Muscle layer of colon (tissue), 2 donors: ENCODE results near the gene VKORC1L1.
"Not testable (repeated sequence)": the region's sequence is repeated elsewhere in the genome, so short reads cannot be mapped to it uniquely, and the experiment has no call there.

Source experiments
- H3K27ac ChIP-seq: one replicate; pipeline ENCODE4 v1.7.0; 2013; ENCODE audit warnings: low read depth, mild to moderate bottlenecking, low read length, moderate library complexity
- H3K27me3 ChIP-seq, 2 donors: one replicate each; pipeline ENCODE4 v1.7.0; 2013; ENCODE audit warnings: low read length in 2 of 2, mild to moderate bottlenecking in 2 of 2; ENCODE audit not compliant: insufficient read depth in 2 of 2, control insufficient read depth in 1 of 2
- H3K36me3 ChIP-seq: one replicate; pipeline ENCODE4 v1.7.0; 2013; ENCODE audit warnings: mild to moderate bottlenecking, low read length; ENCODE audit not compliant: insufficient read depth
- H3K4me1 ChIP-seq: one replicate; pipeline ENCODE4 v1.7.0; 2013; ENCODE audit warnings: mild to moderate bottlenecking, low read length; ENCODE audit not compliant: insufficient read depth
- H3K4me3 ChIP-seq, 2 donors: one replicate each; pipeline ENCODE4 v1.7.0; 2013; ENCODE audit warnings: low read length in 2 of 2, low read depth in 1 of 2, mild to moderate bottlenecking in 1 of 2, moderate library complexity in 1 of 2
- H3K9ac ChIP-seq: one replicate; pipeline ENCODE4 v1.7.0; 2013; ENCODE audit warnings: low read length
- H3K9me3 ChIP-seq: one replicate; pipeline ENCODE4 v1.7.0; 2013; ENCODE audit warnings: mild to moderate bottlenecking, low read length
- donor health status: abdominal sarcoma.
- donor health status: Adenocarcinoma of cecum.

The VKORC1L1 gene

GRCh38 chr7:65889722-65890121, 16.8 kb downstream of the VKORC1L1 start:
- not testable (repeated sequence) for H3K4me3 ChIP-seq, H3K36me3 ChIP-seq, H3K27me3 ChIP-seq, H3K9ac ChIP-seq, H3K4me1 ChIP-seq, H3K9me3 ChIP-seq, H3K27ac ChIP-seq

DNA sequence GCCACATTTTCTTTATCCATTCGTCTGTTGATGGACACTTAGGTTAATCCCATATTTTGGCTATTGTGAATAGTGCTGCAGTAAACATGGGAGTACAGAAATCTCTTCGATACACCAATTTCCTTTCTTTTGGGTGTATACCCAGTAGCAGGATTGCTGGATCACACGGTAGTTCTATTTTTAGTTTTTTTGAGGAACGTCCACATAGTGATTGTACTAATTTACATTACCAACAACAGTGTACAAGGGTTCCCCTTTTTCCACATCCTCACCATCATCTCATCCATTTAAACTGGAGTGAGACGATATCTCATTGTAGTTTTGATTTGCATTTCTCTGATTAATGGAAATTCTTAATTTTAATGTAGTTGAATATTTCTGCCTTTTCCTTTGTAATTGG, 19.3 kb downstream of the VKORC1L1 start:
- no peak overlapping the region for H3K4me3 ChIP-seq
- H3K4me1 ChIP-seq: no peaks in the 10 kb centered on the region
- H3K9ac ChIP-seq: no peak overlapping the region
- H3K27ac ChIP-seq: no peak overlapping the region
- no peaks in the 10 kb centered on the region for H3K9me3 ChIP-seq
- no peaks in the 10 kb centered on the region for H3K36me3 ChIP-seq
- H3K27me3 ChIP-seq: no peaks in the 10 kb centered on the region

DNA sequence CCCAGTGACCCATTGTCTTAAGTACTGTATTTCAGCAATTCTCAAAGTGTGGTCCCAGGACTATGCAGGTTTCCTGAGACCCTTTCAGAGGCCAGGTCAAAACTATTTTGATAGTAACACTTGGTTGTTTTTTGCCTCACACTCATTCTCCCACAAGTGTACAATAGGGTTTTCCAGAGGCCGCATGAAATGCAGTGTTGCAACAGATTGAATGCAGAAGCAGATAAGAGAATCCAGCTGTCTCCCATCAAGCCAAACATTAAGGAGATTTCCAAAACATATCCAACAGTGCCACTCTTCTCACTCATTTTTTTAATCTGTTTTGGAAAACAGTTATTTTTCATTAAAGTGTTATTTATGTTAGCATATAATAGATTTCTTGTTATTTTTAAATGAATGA, 20.0 kb downstream of the VKORC1L1 start:
- no peak overlapping the region for H3K4me3 ChIP-seq
- H3K27ac ChIP-seq: no peak overlapping the region
- no peaks in the 10 kb centered on the region for H3K9me3 ChIP-seq
- no peaks in the 10 kb centered on the region for H3K36me3 ChIP-seq
- no peaks in the 10 kb centered on the region for H3K4me1 ChIP-seq
- no peaks in the 10 kb centered on the region for H3K27me3 ChIP-seq
- no peak overlapping the region for H3K9ac ChIP-seq

DNA sequence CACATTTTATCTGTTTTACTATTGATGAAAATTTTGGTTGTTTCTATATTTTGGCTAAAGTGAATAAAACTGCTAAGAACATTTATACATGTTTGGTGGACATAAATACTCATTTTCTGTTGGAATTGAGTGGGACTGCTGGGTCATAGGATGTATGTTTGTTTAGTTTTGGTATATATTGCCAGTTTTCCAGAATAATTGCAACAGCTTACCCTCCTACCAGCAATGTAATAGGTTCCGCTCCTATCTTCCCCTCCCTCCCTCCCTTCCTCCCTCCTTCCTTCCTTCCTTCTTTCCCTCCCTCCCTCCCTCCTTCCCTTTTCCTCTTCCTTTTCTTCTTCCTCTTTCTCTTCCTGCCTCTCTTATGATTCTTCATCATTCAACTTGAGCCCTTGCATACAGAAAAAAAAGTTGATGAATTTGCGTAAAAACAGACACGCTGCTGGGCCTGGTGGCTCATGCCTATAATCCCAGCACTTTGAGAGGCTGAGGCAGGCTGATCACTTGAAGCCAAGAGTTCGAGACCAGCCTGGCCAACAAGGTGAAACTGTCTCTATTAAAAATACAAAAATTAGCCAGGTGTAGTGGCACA, 23.5 kb downstream of the VKORC1L1 start:
- Histone ChIP-seq H3K36me3 (no peaks in the 10 kb centered on the region), H3K27me3 (no peaks in the 10 kb centered on the region), H3K4me1 (no peaks in the 10 kb centered on the region), H3K27ac (no peak overlapping the region), H3K9me3 (no peaks in the 10 kb centered on the region), H3K4me3 (no peak overlapping the region), H3K9ac (no peak overlapping the region)

- not testable (repeated sequence) for H3K4me3 ChIP-seq, H3K9me3 ChIP-seq, H3K36me3 ChIP-seq, H3K9ac ChIP-seq, H3K4me1 ChIP-seq, H3K27ac ChIP-seq, H3K27me3 ChIP-seq
Observed at GRCh38 chr7:65897289-65897688, 24.4 kb downstream of the VKORC1L1 start.

GRCh38 chr7:65898677-65899447, 26.0 kb downstream of the VKORC1L1 start:
- not testable (repeated sequence) for H3K9ac ChIP-seq, H3K9me3 ChIP-seq, H3K4me1 ChIP-seq, H3K27me3 ChIP-seq, H3K4me3 ChIP-seq, H3K27ac ChIP-seq, H3K36me3 ChIP-seq

GRCh38 chr7:65902306-65902705, 29.4 kb downstream of the VKORC1L1 start:
- no peaks in the 10 kb centered on the region for H3K4me1 ChIP-seq
- H3K9ac ChIP-seq: no peak overlapping the region
- H3K27me3 ChIP-seq: no peaks in the 10 kb centered on the region

DNA sequence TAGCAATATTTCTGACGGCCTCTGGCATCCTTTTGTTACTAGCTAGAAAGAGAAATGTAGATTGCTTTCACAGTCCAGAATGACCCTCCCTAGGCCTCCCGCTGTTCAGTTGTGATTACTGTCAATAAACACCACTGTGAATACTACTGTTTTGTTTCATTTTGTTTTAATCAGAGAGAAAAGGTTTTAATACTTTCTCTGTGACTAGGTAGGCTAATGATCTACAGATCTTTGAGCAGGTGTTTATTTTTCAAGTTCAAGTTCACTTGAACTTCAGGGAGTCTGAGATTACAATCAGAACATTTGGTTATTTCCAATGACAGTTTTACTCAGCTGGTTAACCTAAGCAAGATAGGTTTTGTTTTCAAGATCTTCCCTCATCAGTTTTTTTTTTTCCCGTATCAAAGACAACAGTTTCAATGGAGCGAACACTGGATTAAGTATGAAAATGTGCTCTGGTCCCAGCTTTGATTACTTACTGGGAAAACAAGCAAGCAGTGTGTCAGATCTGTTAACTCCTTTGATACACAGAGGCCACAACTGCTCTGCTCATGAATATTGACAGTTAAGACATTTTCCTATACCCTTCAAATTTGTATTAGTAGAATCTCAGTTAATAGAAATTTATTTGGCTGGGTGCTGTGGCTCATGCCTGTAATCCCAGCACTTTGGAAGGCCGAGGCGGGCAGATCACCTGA, 34.8 kb downstream of the VKORC1L1 start:
- Histone ChIP-seq H3K27me3 (no peaks in the 10 kb centered on the region), H3K36me3 (no peaks in the 10 kb centered on the region), H3K4me1 (no peaks in the 10 kb centered on the region), H3K9ac (no peak overlapping the region), H3K27ac (no peak overlapping the region), H3K9me3 (no peaks in the 10 kb centered on the region), H3K4me3 (no peak overlapping the region)

More at GRCh38 chr7:65902306-65902705, 29.4 kb downstream of the VKORC1L1 start:
- Histone ChIP-seq H3K36me3 (no peaks in the 10 kb centered on the region), H3K9me3 (no peaks in the 10 kb centered on the region), H3K27ac (no peak overlapping the region), H3K4me3 (no peak overlapping the region)

- no peak overlapping the region for H3K4me3 ChIP-seq
- no peaks in the 10 kb centered on the region for H3K4me1 ChIP-seq
- no peaks in the 10 kb centered on the region for H3K27me3 ChIP-seq
- no peaks in the 10 kb centered on the region for H3K9me3 ChIP-seq
- H3K27ac ChIP-seq: no peak overlapping the region
- H3K36me3 ChIP-seq: no peaks in the 10 kb centered on the region
- H3K9ac ChIP-seq: no peak overlapping the region
Observed at GRCh38 chr7:65910237-65910636, 37.4 kb downstream of the VKORC1L1 start.

DNA sequence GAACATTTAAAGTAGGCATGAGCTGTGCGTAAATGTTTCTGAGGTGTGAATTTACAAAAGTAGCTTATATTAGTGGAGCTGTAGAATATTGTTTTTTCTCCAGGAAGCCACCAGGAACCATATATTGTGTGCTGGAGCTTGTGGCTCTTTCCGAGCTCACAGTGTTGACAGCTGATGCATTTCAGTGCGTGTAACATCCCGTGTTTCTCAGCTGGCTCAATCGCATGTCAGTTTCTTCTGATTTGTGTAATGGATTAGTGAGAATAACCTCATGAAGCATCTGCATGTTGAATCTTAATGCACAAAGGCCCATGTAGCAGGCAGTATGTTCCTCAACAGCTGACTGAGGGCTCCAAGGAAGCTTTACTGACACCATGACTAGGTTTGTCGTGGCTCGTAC, 39.4 kb downstream of the VKORC1L1 start:
- Histone ChIP-seq H3K4me1 (no peaks in the 10 kb centered on the region), H3K9me3 (no peaks in the 10 kb centered on the region), H3K36me3 (no peaks in the 10 kb centered on the region), H3K4me3 (no peak overlapping the region), H3K27ac (no peak overlapping the region), H3K9ac (no peak overlapping the region), H3K27me3 (no peaks in the 10 kb centered on the region)

DNA sequence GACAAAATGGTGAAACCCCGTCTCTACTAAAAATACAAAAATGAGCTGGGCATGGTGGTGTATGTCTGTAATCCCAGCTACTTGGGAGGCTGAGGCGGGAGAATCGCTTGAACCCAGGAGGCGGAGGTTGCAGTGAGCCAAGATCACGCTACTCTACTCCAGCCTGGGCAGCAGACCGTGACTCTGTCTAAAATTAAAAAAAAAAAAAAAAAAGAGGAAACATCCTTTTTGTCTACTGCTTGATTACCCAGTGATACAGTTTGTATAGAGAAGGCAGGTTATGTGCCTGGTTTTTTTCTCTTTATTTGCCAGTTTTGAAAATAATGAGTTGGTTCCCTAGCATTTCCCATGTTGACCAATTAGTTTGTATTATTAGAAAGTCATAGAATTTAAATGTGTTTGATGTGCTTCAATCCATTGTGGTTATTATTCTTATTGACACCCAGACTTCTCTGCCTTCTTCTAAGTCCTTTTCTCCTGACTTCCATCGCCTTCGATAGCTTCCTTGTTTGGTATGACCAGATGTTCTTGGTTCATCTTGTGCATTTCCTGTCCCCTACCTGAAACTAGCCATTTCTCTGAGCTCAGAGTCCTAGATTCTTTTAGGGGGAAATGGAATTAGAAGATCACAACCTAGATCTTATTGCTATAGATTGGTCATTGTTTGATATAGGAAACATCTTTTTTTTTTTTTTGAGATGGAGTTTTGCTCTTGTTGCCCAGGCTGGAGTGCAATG, 43.2 kb downstream of the VKORC1L1 start:
- H3K9me3 ChIP-seq: no peaks in the 10 kb centered on the region
- H3K27ac ChIP-seq: no peak overlapping the region
- no peaks in the 10 kb centered on the region for H3K27me3 ChIP-seq
- no peaks in the 10 kb centered on the region for H3K36me3 ChIP-seq
- no peak overlapping the region for H3K4me3 ChIP-seq
- H3K4me1 ChIP-seq: no peaks in the 10 kb centered on the region
- H3K9ac ChIP-seq: no peak overlapping the region
